ENCODE data around the gene TMC1.

Gene TMC1

DNA sequence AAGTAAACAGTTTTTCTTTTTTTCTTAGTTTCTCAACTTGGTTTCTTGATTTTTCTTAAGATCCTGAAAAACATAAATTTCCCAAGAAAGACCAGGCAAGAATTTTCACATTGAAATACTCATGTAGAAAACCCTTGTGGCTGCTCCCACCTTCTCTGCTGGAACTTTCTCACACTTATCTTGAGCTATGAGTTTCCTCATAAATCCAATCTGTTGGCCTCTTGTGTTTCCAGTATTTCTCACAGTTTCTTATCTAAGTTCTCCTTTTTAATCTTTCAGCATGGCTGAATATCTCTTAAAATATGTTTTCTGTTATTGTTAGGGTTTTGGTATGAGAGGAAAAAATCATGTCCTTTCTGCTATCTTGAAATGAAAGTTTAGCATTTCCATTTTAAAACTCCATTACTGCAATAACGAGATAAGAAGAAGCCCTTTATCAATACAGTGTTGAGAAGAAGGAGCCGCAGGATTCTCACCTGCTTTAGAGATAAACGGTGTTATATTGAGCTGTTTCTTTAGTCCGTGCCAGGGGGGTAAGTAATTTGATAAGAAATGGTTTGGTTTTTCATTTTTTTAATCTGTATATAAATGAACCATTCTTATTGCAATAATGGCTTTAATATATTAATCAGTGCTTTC lies 342.2 kb downstream of the TMC1 start:
- Histone ChIP-seq H3K9me2 (ENCODE audit: low read depth, low read length) (no peaks in the 10 kb centered on the region), H3K9me3 (ENCODE audit: low read length) (no peaks in the 10 kb centered on the region), H3K4me3 (ENCODE audit: low read depth, low read length, poor library complexity, severe bottlenecking) (no peak overlapping the region), H3K27me3 (ENCODE audit: insufficient read depth, low read length) (no peaks in the 10 kb centered on the region), H3F3A (ENCODE audit: insufficient read depth, low read length) (no peaks in the 10 kb centered on the region), H3K36me3 (ENCODE audit: insufficient read depth, low read length) (no peaks in the 10 kb centered on the region), H3K9ac (ENCODE audit: low read length) (no peak overlapping the region), H2AFZ (ENCODE audit: low read length) (no peak overlapping the region), H3K27ac (ENCODE audit: low read depth, low read length, poor library complexity, severe bottlenecking) (no peak overlapping the region), H3K4me1 (ENCODE audit: insufficient read depth, low read length, severe bottlenecking) (no peaks in the 10 kb centered on the region), H3K4me2 (ENCODE audit: low read length) (no peak overlapping the region), H4K20me1 (ENCODE audit: insufficient read depth, low read length) (no peaks in the 10 kb centered on the region), H3K79me2 (ENCODE audit: insufficient read depth, low read length) (no peaks in the 10 kb centered on the region)
- TF ChIP-seq, protein P1, sequence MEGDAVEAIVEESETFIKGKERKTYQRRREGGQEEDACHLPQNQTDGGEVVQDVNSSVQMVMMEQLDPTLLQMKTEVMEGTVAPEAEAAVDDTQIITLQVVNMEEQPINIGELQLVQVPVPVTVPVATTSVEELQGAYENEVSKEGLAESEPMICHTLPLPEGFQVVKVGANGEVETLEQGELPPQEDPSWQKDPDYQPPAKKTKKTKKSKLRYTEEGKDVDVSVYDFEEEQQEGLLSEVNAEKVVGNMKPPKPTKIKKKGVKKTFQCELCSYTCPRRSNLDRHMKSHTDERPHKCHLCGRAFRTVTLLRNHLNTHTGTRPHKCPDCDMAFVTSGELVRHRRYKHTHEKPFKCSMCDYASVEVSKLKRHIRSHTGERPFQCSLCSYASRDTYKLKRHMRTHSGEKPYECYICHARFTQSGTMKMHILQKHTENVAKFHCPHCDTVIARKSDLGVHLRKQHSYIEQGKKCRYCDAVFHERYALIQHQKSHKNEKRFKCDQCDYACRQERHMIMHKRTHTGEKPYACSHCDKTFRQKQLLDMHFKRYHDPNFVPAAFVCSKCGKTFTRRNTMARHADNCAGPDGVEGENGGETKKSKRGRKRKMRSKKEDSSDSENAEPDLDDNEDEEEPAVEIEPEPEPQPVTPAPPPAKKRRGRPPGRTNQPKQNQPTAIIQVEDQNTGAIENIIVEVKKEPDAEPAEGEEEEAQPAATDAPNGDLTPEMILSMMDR (IDR thresholded peaks at IDR 0.05; ENCODE audit: low read length) = no peak

DNA sequence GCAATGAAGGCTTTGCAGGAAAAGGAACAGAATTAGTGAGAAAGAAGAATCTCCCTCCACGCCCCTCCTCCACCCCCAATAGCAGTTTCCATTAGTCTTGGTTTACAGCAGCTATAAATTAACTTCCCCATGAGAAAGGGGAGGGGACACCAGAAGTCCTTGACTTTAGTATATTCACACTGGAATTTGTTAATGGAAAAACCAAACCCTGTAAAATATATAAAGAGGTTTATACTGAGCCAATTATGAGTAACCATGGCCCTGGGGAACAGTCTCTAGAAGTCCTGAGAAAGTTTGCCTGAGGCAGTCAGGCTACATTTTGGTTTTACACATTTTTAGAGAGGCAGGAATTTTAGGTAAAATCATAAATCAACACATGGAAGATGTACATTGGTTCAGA lies 342.9 kb downstream of the TMC1 start:
- TF ChIP-seq EZH2 (IDR thresholded peaks at IDR 0.05; ENCODE audit: borderline replicate concordance, low read length) = no peak
- TF ChIP-seq, protein P1 (IDR thresholded peaks at IDR 0.05; ENCODE audit: low read length) = no peak
- Histone ChIP-seq H3K4me1 (ENCODE audit: insufficient read depth, low read length, severe bottlenecking) (no peaks in the 10 kb centered on the region), H3K36me3 (ENCODE audit: insufficient read depth, low read length) (no peaks in the 10 kb centered on the region), H3K4me2 (ENCODE audit: low read length) (no peak overlapping the region), H3K4me3 (ENCODE audit: low read depth, low read length, poor library complexity, severe bottlenecking) (no peak overlapping the region), H3K27me3 (ENCODE audit: insufficient read depth, low read length) (no peaks in the 10 kb centered on the region), H3K9me3 (ENCODE audit: low read length) (no peaks in the 10 kb centered on the region), H2AFZ (ENCODE audit: low read length) (no peak overlapping the region), H3K9ac (ENCODE audit: low read length) (no peak overlapping the region), H3F3A (ENCODE audit: insufficient read depth, low read length) (no peaks in the 10 kb centered on the region), H3K9me2 (ENCODE audit: low read depth, low read length) (no peaks in the 10 kb centered on the region), H3K27ac (ENCODE audit: low read depth, low read length, poor library complexity, severe bottlenecking) (no peak overlapping the region), H3K79me2 (ENCODE audit: insufficient read depth, low read length) (no peaks in the 10 kb centered on the region), H4K20me1 (ENCODE audit: insufficient read depth, low read length) (no peaks in the 10 kb centered on the region)

DNA sequence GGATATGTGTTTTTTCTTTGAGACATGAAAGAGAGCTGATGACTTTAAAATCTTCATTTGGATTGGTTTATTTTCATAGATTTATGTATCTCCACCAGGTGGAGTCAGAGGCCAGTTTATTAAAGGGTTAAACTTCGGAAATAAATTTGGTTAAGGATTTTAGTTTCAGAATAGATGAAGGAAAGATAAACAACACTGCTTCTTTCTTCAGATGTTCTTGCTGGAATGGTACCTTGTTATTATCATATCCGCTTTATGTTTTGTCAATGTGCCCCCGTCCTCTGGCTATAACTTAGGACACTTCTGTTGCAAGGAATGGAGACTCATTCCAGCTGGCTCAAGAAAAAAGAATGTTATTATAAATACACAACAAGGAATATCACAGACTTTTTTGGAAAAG lies 350.3 kb downstream of the TMC1 start:
- Histone ChIP-seq H4K20me1 (ENCODE audit: insufficient read depth, low read length) (no peaks in the 10 kb centered on the region), H3K27ac (ENCODE audit: low read depth, low read length, poor library complexity, severe bottlenecking) (no peak overlapping the region), H3F3A (ENCODE audit: insufficient read depth, low read length) (no peaks in the 10 kb centered on the region), H3K9ac (ENCODE audit: low read length) (no peak overlapping the region), H3K4me2 (ENCODE audit: low read length) (no peak overlapping the region), H3K36me3 (ENCODE audit: insufficient read depth, low read length) (no peaks in the 10 kb centered on the region), H3K27me3 (ENCODE audit: insufficient read depth, low read length) (no peaks in the 10 kb centered on the region), H3K4me3 (ENCODE audit: low read depth, low read length, poor library complexity, severe bottlenecking) (no peak overlapping the region), H3K9me3 (ENCODE audit: low read length) (no peaks in the 10 kb centered on the region), H3K9me2 (ENCODE audit: low read depth, low read length) (no peaks in the 10 kb centered on the region), H3K79me2 (ENCODE audit: insufficient read depth, low read length) (no peaks in the 10 kb centered on the region), H2AFZ (ENCODE audit: low read length) (no peak overlapping the region), H3K4me1 (ENCODE audit: insufficient read depth, low read length, severe bottlenecking) (no peaks in the 10 kb centered on the region)
- TF ChIP-seq, protein P1 (IDR thresholded peaks at IDR 0.05; ENCODE audit: low read length) = peak; percentile 49; the same call in 1 of the 2 replicates
- TF ChIP-seq EZH2 (IDR thresholded peaks at IDR 0.05; ENCODE audit: borderline replicate concordance, low read length) = no peak

All from OCI-LY1 (cell line).